Measurements from ENCODE around the gene PLXNC1. TPM values are rescaled to one million over a fixed set of nuclear protein-coding genes. Genes with fewer than 3 reads are reported as not detected.

The PLXNC1 gene
- total and polyA plus RNA-seq, 8 donors, result 0.40 to 16.5 (median 2.6) TPM

- 80 to 90% (median 83%) methylated on average over 3 of the region's 3 CpGs for WGBS, 5 donors
- no peaks in the 10 kb centered on the region for H3K4me1 ChIP-seq
- intact Hi-C loops (cut with DNase I; ENCODE audit: low total_unique reads), result no loop called here
- TF ChIP-seq POLR2AphosphoS5 (IDR thresholded peaks at IDR 0.05), result no peak
- TF ChIP-seq, protein P1, sequence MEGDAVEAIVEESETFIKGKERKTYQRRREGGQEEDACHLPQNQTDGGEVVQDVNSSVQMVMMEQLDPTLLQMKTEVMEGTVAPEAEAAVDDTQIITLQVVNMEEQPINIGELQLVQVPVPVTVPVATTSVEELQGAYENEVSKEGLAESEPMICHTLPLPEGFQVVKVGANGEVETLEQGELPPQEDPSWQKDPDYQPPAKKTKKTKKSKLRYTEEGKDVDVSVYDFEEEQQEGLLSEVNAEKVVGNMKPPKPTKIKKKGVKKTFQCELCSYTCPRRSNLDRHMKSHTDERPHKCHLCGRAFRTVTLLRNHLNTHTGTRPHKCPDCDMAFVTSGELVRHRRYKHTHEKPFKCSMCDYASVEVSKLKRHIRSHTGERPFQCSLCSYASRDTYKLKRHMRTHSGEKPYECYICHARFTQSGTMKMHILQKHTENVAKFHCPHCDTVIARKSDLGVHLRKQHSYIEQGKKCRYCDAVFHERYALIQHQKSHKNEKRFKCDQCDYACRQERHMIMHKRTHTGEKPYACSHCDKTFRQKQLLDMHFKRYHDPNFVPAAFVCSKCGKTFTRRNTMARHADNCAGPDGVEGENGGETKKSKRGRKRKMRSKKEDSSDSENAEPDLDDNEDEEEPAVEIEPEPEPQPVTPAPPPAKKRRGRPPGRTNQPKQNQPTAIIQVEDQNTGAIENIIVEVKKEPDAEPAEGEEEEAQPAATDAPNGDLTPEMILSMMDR (IDR thresholded peaks at IDR 0.05), result no peak
- TF ChIP-seq EP300 (IDR thresholded peaks at IDR 0.05), result no peak
- no peak for TF ChIP-seq POLR2A (IDR thresholded peaks at IDR 0.05)
- no peak for DNase-seq
- H3K36me3 ChIP-seq, result no peaks in the 10 kb centered on the region
- H3K4me3 ChIP-seq, result no peak overlapping the region
- no peak overlapping the region for H3K27ac ChIP-seq
- H3K27me3 ChIP-seq, result no peaks in the 10 kb centered on the region
- no peaks in the 10 kb centered on the region for H3K9me3 ChIP-seq
Measured at GRCh38 chr12:94235848-94236247, 87.5 kb downstream of the PLXNC1 start.

- no peaks in the 10 kb centered on the region for H3K9me3 ChIP-seq
- no peaks in the 10 kb centered on the region for H3K4me1 ChIP-seq
- DNase-seq, result no peak
- H3K4me3 ChIP-seq, result no peak overlapping the region
- 86 to 94% (median 89%) methylated on average over 7 of the region's 7 CpGs for WGBS, 5 donors
- H3K27ac ChIP-seq, result no peak overlapping the region
- H3K36me3 ChIP-seq, result no peaks in the 10 kb centered on the region
- H3K27me3 ChIP-seq, result no peaks in the 10 kb centered on the region
- intact Hi-C loops (cut with DNase I; ENCODE audit: low total_unique reads), result no loop called here
- TF ChIP-seq POLR2AphosphoS5 (IDR thresholded peaks at IDR 0.05), result no peak
- no peak for TF ChIP-seq POLR2A (IDR thresholded peaks at IDR 0.05)
- TF ChIP-seq EP300 (IDR thresholded peaks at IDR 0.05), result no peak
- TF ChIP-seq, protein P1 (IDR thresholded peaks at IDR 0.05), result no peak
Measured at GRCh38 chr12:94239332-94239993, 91.1 kb downstream of the PLXNC1 start.

DNA sequence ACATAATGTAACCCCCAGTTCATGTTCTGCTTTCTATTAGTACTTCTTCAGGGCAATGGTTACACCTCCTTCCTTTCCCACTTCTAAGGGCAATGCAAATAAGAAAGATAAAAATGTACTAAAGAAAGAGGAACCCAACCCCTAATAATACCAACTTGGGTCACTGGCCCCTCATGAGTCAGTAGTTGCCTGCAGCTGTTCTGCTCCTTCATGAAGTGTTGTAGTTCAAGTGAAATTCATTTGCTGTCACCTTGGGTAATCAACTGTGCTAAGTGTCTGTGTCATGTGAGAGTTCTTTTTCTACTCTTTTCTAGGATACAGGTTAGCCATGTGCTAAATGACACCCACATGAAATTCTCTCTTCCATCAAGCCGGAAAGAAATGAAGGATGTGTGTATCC, 91.8 kb downstream of the PLXNC1 start:
- intact Hi-C loops (cut with DNase I; ENCODE audit: low total_unique reads), result no loop called here
- H3K9me3 ChIP-seq, result no peaks in the 10 kb centered on the region
- H3K27ac ChIP-seq, result no peak overlapping the region
- H3K36me3 ChIP-seq, result no peaks in the 10 kb centered on the region
- H3K4me3 ChIP-seq, result no peak overlapping the region
- WGBS, 5 donors, result 77 to 95% (median 86%) methylated on average over 1 of the region's 1 CpG
- H3K4me1 ChIP-seq, result no peaks in the 10 kb centered on the region
- peak in 1 of 2 donors; percentile 19 for DNase-seq
- H3K27me3 ChIP-seq, result no peaks in the 10 kb centered on the region
- no peak for TF ChIP-seq EP300 (IDR thresholded peaks at IDR 0.05)
- TF ChIP-seq, protein P1 (IDR thresholded peaks at IDR 0.05), result no peak
- TF ChIP-seq POLR2AphosphoS5 (IDR thresholded peaks at IDR 0.05), result no peak
- TF ChIP-seq POLR2A (IDR thresholded peaks at IDR 0.05), result no peak

- Histone ChIP-seq H3K27me3 (no peaks in the 10 kb centered on the region), H3K36me3 (no peaks in the 10 kb centered on the region), H3K9me3 (no peaks in the 10 kb centered on the region), H3K4me1 (no peaks in the 10 kb centered on the region), H3K4me3 (no peak overlapping the region), H3K27ac (no peak overlapping the region)
- TF ChIP-seq, protein P1 (IDR thresholded peaks at IDR 0.05), result no peak
- TF ChIP-seq EP300 (IDR thresholded peaks at IDR 0.05), result no peak
- TF ChIP-seq POLR2AphosphoS5 (IDR thresholded peaks at IDR 0.05), result no peak
- no peak for TF ChIP-seq POLR2A (IDR thresholded peaks at IDR 0.05)
- 75 to 88% (median 80%) methylated on average over 6 of the region's 6 CpGs for WGBS, 5 donors
- no peak for DNase-seq
- intact Hi-C loops (cut with DNase I; ENCODE audit: low total_unique reads), result no loop called here
Measured at GRCh38 chr12:94242901-94243300, 94.5 kb downstream of the PLXNC1 start.
